ENCODE results near the gene CLTC.

GRCh38 chr17:59733697-59734096 is 114.0 kb downstream of the CLTC start:
- TF ChIP-seq CTCF (IDR thresholded peaks at IDR 0.05; ENCODE audit: insufficient read depth, low read length) (no peak), REST (IDR thresholded peaks at IDR 0.05; ENCODE audit: insufficient replicate concordance, low read depth) (no peak)

Data from HL-60 (cell line).